Upper lobe of right lung (tissue), 1 donor: ENCODE data around the gene GPR180. TPM values are rescaled to one million over a fixed set of nuclear protein-coding genes. Genes with fewer than 3 reads are reported as not detected.
"Not testable (repeated sequence)": the region's sequence is repeated elsewhere in the genome, so short reads cannot be mapped to it uniquely, and the experiment has no call there.

Source experiments
- ATAC-seq: fragments of 200-7000 bp; cut with Tn5 transposase; one replicate; pipeline ENCODE4 v1.9.1; 2020; ENCODE audit warnings: mild to moderate bottlenecking, moderate library complexity
- DNase-seq: peaks from one replicate; pipeline ENCODE4 v3.0.0-alpha.2; 2020
- H3K27ac ChIP-seq: fragments of 200-600 bp; one replicate; pipeline ENCODE4 v1.8.0; 2022
- H3K27me3 ChIP-seq: fragments of 200-600 bp; one replicate; pipeline ENCODE4 v1.8.0; 2022; ENCODE audit warnings: mild to moderate bottlenecking
- H3K36me3 ChIP-seq: fragments of 200-600 bp; one replicate; pipeline ENCODE4 v1.8.0; 2022
- H3K4me1 ChIP-seq: fragments of 200-600 bp; one replicate; pipeline ENCODE4 v1.8.0; 2022
- H3K4me3 ChIP-seq: fragments of 200-600 bp; one replicate; pipeline ENCODE4 v1.8.0; 2022; ENCODE audit warnings: mild to moderate bottlenecking
- H3K9me3 ChIP-seq: fragments of 200-600 bp; one replicate; pipeline ENCODE4 v1.8.0; 2022
- intact Hi-C: fragments of 100-400 bp; cut with DNase I; formaldehyde crosslinking; loops from one replicate; pipeline ENCODE4 v1.11.0; 2022
- total RNA-seq: library from RNA; stranded (reverse); fragmentation: NEBNext Ultra II Directional; extraction: Animal tissue kit (Norgen Biotek cat#: 25700); gene quantifications from one replicate; pipeline ENCODE4 v1.2.1, GENCODE V29; 2021
- TF ChIP-seq, protein P1 (sequence below): fragments of 200-600 bp; IDR thresholded peaks from one replicate; pipeline ENCODE4 v1.8.0; 2022; ENCODE audit warnings: antibody characterized with exemption
- donor health status: DM: no; HTN: yes; CAD: no; lungs with severe emphysema.

The GPR180 gene
- total RNA-seq, 1 donor from 2014 or later, result 6.0 TPM

- Histone ChIP-seq H3K36me3 (peaks cover 46% of the 10 kb centered on the region), H3K4me1 (no peaks in the 10 kb centered on the region), H3K4me3 (no peak overlapping the region), H3K27me3 (no peaks in the 10 kb centered on the region), H3K27ac (no peak overlapping the region), H3K9me3 (no peaks in the 10 kb centered on the region)
- DNase-seq, result no peak
- ATAC-seq, result peak; percentile 52
- intact Hi-C loops, result no loop called here
- TF ChIP-seq, protein P1, sequence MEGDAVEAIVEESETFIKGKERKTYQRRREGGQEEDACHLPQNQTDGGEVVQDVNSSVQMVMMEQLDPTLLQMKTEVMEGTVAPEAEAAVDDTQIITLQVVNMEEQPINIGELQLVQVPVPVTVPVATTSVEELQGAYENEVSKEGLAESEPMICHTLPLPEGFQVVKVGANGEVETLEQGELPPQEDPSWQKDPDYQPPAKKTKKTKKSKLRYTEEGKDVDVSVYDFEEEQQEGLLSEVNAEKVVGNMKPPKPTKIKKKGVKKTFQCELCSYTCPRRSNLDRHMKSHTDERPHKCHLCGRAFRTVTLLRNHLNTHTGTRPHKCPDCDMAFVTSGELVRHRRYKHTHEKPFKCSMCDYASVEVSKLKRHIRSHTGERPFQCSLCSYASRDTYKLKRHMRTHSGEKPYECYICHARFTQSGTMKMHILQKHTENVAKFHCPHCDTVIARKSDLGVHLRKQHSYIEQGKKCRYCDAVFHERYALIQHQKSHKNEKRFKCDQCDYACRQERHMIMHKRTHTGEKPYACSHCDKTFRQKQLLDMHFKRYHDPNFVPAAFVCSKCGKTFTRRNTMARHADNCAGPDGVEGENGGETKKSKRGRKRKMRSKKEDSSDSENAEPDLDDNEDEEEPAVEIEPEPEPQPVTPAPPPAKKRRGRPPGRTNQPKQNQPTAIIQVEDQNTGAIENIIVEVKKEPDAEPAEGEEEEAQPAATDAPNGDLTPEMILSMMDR, result peak; percentile 48
Measured at GRCh38 chr13:94620286-94620896, 18.7 kb downstream of the GPR180 start.

DNA sequence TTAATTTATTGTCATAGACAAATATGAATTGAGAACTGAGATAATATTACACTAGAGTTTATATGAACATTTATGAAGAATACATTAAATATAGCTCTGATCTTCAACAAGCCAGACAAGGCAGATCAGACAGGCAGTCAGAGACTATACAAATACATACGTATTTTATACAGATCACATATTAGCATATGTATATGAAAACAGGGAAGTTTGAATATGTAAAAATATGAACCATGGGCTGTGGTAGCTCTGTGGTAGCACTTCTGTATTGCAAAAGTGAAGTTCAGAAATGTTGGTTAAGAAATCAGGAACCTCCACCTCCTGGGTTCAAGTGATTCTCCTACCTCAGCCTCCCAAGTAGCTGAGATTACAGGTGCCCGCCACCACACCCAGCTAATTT is 20.7 kb downstream of the GPR180 start:
- TF ChIP-seq, protein P1, result no peak
- ATAC-seq (no peak), DNase-seq (no peak)
- intact Hi-C loops, result no loop called here
- H3K9me3 ChIP-seq, result no peaks in the 10 kb centered on the region
- H3K27me3 ChIP-seq, result no peaks in the 10 kb centered on the region
- H3K4me3 ChIP-seq, result no peak overlapping the region
- no peaks in the 10 kb centered on the region for H3K4me1 ChIP-seq
- H3K27ac ChIP-seq, result no peak overlapping the region
- H3K36me3 ChIP-seq, result peaks cover 56% of the 10 kb centered on the region

DNA sequence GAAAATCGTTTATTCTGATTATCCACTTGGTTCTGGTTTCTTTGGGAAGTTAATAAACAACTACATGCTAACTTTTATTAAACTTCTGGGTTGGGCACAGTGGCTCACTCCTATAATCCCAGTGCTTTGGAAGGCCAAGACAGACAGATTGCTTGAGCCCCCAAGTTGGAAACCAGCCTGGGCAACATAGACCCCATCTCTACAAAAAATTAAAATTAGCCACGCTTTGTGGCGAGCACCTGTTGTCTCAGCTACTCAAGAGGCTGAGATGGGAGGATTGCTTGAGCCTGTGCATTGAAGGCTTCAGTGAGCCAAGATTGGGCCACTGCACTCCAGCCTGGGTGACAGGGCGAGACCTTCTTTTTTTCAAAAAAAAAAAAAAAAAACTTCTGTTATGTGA is 21.7 kb downstream of the GPR180 start:
- intact Hi-C loops, result no loop called here
- ATAC-seq (no peak), DNase-seq (no peak)
- H3K36me3 ChIP-seq, result peaks cover 62% of the 10 kb centered on the region
- no peak overlapping the region for H3K4me3 ChIP-seq
- no peaks in the 10 kb centered on the region for H3K9me3 ChIP-seq
- no peaks in the 10 kb centered on the region for H3K4me1 ChIP-seq
- no peak overlapping the region for H3K27ac ChIP-seq
- H3K27me3 ChIP-seq, result no peaks in the 10 kb centered on the region
- TF ChIP-seq, protein P1, result no peak

DNA sequence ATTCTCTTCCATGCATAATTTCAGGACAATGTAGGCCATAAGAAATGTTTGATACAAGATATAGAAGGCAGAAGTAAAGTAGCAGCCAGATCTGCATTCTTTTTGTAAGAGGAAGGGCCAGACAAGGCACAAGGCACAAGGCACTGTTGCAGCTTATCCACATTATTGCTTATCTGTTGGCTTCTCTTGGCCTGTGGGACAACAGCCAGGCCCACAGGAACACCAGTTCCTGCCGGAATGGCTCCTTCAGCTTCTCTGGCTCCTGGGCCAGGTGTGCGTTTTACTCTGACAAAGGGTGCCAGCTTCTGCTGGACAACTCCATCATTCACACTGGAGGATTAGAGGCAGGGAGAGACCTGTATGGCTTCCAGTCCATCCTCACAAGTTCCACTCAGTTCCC is 29.2 kb downstream of the GPR180 start:
- Histone ChIP-seq H3K4me1 (no peaks in the 10 kb centered on the region), H3K4me3 (no peak overlapping the region), H3K27me3 (no peaks in the 10 kb centered on the region), H3K9me3 (no peaks in the 10 kb centered on the region), H3K27ac (no peak overlapping the region), H3K36me3 (peaks cover 28% of the 10 kb centered on the region)
- intact Hi-C loops, result no loop called here
- DNase-seq (no peak), ATAC-seq (no peak)
- TF ChIP-seq, protein P1, result no peak

- Histone ChIP-seq H3K4me1 (no peaks in the 10 kb centered on the region), H3K27ac (no peak overlapping the region), H3K9me3 (no peaks in the 10 kb centered on the region), H3K36me3 (peaks cover 17% of the 10 kb centered on the region), H3K4me3 (no peak overlapping the region), H3K27me3 (no peaks in the 10 kb centered on the region)
- intact Hi-C loops, result no loop called here
- ATAC-seq (no peak), DNase-seq (no peak)
- TF ChIP-seq, protein P1, result no peak
Measured at GRCh38 chr13:94632226-94632980, 30.7 kb downstream of the GPR180 start.

DNA sequence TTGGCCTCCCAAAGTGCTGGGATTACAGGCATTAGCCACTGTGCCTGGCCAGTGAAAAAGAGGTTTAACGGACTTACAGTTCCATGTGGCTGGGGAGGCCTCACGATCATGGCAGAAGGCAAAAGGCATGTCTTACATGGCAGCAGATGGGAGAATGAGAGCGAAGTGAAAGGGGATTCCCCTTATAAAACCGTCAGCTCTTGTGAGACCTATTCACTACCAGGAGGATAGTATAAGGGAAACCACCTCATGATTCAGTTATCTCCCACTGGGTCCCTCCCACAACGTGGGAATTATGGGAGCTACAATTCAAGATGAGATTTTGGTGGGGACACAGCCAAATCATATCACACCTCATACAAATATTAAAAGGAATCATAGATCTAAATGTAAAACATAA is 34.4 kb downstream of the GPR180 start:
- not testable (repeated sequence) for H3K9me3 ChIP-seq, H3K27me3 ChIP-seq

More for the DNA sequence above, 34.4 kb downstream of the GPR180 start:
- H3K27ac ChIP-seq, intact Hi-C loops, H3K4me3 ChIP-seq, H3K4me1 ChIP-seq, H3K36me3 ChIP-seq, ATAC-seq, DNase-seq: not testable (repeated sequence)
